ENCODE data around the gene PDE4B.

- TF ChIP-seq CTCF (IDR thresholded peaks at IDR 0.05), result no peak
- no peak for TF ChIP-seq EZH2 (IDR thresholded peaks at IDR 0.05)
- TF ChIP-seq EZH2phosphoT487 (IDR thresholded peaks at IDR 0.05), result no peak
Observed at GRCh38 chr1:66326867-66327266, 534.2 kb downstream of the PDE4B start.
